Measurements from ENCODE around the gene SLC26A5.
A peak's percentile ranks its signal among the peaks of the same experiment; 100 is the strongest.
"Not testable (repeated sequence)": the region's sequence is repeated elsewhere in the genome, so short reads cannot be mapped to it uniquely, and the experiment has no call there.

The SLC26A5 gene, protein sequence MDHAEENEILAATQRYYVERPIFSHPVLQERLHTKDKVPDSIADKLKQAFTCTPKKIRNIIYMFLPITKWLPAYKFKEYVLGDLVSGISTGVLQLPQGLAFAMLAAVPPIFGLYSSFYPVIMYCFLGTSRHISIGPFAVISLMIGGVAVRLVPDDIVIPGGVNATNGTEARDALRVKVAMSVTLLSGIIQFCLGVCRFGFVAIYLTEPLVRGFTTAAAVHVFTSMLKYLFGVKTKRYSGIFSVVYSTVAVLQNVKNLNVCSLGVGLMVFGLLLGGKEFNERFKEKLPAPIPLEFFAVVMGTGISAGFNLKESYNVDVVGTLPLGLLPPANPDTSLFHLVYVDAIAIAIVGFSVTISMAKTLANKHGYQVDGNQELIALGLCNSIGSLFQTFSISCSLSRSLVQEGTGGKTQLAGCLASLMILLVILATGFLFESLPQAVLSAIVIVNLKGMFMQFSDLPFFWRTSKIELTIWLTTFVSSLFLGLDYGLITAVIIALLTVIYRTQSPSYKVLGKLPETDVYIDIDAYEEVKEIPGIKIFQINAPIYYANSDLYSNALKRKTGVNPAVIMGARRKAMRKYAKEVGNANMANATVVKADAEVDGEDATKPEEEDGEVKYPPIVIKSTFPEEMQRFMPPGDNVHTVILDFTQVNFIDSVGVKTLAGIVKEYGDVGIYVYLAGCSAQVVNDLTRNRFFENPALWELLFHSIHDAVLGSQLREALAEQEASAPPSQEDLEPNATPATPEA

DNA sequence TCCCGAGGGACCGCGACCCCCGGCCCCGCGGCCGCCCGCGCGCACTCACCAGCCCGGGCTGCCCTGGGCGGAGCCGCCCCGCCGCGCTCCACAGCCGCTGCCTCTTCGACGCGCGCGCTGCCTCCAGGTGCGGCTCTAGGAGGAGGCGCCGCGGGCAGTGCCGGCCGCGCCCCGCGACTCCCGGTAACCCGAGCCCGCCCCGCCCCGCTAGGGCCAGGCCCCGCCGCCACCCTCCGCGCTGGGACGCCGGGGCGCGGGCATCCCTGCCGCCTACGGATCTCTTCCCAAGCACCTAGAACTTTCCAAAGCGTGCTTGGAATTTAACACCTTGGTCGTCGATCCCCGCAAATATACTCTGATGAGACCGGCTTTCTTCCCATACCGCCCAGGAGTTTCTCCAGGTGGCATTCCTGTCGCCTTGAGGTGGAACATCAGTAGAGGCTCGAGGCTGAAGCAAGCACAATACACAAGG is at the start of gene SLC26A5:
Gene SLC26A5 (minus strand): TSS at position 159 of the 472 bp plus-strand sequence. CDS start 24,693 bp downstream, outside the sequence.
- DNase-seq (ENCODE audit: insufficient read length, low spot score) (no peak), FAIRE-seq (no peak)

DNA sequence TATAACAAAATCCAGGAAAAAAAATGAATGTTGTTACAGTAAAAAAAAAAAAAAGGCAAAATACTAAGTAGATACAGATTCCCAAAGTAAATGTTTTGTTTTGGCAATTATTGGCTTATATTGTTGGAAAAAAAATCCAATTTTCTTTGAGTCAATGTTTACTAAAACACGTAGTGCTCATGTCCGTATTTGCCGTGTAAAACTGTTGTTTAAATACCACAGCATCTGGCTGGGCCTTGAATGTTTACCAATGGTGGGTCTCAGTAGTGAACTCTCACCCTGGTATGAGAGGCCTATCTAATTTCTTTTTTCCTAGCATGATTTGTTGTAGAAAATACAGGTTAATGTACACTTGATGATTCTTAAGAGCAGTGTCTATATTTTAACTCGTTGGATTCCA is 41.4 kb upstream of the SLC26A5 start:
- DNase-seq (ENCODE audit: insufficient read length, low spot score) (no peak), FAIRE-seq (no peak)

DNA sequence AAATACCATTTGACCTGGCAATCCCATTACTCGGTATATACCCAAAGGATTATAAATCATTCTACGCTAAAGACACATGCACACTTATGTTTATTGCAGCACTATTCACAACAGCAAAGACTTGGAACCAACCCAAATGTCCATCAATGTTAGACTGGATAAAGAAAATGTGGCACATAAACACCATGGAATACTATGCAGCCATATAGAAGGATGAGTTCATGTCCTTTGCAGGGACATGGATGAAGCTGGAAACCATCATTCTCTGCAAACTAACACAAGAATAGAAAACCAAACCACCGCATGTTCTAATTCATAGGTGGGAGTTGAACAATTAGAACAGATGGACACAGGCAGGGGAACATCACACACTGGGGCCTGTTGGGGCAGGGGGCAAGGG is 40.9 kb upstream of the SLC26A5 start:
- not testable (repeated sequence) for FAIRE-seq; DNase-seq (ENCODE audit: insufficient read length, low spot score)

DNA sequence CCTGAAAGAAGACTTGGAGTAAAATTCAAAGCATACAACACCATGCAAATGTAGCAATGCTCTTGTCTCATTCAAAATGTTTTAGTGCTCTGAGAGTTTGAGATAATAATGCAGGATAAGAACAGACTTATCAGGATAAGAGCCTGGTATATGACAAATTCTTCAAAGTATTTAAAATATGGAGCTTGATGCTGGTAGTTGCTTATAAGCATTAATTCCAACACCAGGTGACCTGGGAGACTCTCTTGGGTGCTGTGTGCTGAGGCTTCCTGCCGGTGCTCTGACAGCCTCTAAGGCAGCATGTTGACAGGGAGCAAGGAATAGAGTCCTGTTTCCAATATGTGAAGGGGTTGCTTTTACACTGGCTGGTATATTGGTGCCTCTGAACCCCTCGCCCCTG is 34.8 kb upstream of the SLC26A5 start:
- DNase-seq (ENCODE audit: insufficient read length, low spot score), result no peak
- FAIRE-seq, result no peak

DNA sequence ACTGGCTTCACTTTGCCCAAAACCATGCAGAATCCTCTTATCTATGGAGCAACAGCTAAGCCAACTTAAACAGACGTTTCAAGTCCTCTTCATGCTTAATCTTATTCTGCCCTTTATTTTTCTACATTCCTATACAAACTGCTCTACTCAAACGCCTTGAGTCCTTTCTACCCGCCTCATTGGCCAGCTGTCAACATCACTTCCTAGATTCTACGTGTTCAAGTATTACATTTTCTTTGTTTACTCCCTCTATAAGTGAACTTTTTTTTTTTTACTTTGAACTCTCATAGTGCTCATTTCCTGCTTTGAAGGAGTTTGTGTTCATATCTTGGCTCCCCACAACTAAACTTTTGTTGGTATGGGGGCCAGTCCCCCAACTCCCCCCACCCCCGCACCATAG is 28.9 kb upstream of the SLC26A5 start:
- no peak for DNase-seq (ENCODE audit: insufficient read length, low spot score)
- FAIRE-seq, result no peak

DNA sequence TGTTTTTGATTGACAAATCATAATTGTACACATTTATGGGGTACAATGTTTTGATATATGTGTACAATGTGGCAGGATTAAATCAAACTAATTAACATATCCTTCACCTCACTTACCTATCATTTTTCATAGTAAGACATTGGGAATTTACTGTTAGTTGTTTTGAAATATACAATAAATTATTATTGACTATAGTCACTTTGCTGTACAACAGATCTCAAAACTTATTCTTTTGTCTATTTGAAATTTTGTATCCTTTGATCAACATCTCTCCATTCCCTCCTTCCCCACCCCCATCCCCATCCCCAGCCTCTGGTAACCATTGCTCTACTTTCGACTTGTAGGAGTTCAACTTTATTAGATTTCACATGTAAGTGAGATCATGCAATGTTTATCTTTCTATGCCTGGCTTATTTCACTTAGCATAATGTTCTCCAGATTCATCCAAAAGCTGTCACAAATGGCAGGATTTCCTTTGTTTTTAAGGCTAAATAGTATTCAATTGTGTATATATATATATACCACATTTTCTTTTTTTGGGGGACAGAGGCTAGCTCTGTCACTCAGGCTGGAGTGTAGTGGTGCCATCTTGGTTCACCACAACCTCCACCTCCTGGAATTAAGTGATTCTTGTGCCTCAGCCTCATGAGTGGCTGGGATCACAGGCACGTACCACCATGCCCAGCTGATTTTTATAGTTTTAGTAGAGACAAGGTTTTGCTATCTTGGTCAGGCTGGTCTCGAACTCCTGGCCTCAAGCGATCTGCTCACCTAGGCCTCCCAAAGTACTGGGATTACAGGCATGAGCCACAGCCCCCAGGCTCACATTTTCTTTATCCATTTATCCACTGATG is 23.3 kb upstream of the SLC26A5 start:
- DNase-seq (ENCODE audit: insufficient read length, low spot score) (no peak), FAIRE-seq (no peak)

DNA sequence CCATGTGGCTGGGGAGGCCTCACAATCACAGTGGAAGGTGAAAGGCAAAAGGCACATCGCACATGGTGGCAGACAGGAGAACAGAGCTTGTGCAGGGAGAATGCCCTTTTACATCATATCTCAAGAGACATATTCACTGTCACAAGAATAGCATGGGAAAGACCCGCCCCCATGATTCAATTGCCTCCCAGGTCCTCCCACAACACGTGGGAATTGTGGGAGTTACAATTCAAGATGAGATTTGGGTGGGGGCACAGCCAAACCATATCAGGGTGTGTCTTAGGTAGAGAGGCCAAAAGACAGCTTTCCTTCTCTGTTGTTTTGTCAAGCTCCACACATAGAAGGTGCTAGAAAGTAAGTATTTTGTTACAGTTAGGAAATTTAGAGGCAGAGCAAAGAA is 20.8 kb upstream of the SLC26A5 start:
- no peak for FAIRE-seq
- DNase-seq (ENCODE audit: insufficient read length, low spot score), result no peak

DNA sequence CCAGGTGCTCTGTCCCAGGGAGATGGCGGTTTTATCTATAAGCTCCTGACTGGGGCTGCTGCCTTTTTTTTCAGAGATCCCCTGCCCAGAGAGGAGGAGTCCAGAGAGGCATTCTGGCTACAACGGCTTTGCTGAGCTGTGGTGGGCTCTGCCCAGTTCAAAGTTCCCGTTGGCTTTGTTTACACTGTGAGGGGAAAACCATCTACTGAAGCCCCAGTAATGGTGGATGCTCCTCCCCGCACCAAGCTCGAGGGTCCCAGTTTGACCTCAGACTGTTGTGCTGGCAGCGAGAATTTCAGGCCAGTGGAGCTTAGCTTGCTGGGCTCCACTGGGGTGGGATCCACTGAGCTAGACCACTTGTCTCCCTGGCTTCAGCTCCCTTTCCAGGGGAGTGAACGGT is 16.4 kb upstream of the SLC26A5 start:
- DNase-seq (ENCODE audit: insufficient read length, low spot score), result no peak
- no peak for FAIRE-seq

DNA sequence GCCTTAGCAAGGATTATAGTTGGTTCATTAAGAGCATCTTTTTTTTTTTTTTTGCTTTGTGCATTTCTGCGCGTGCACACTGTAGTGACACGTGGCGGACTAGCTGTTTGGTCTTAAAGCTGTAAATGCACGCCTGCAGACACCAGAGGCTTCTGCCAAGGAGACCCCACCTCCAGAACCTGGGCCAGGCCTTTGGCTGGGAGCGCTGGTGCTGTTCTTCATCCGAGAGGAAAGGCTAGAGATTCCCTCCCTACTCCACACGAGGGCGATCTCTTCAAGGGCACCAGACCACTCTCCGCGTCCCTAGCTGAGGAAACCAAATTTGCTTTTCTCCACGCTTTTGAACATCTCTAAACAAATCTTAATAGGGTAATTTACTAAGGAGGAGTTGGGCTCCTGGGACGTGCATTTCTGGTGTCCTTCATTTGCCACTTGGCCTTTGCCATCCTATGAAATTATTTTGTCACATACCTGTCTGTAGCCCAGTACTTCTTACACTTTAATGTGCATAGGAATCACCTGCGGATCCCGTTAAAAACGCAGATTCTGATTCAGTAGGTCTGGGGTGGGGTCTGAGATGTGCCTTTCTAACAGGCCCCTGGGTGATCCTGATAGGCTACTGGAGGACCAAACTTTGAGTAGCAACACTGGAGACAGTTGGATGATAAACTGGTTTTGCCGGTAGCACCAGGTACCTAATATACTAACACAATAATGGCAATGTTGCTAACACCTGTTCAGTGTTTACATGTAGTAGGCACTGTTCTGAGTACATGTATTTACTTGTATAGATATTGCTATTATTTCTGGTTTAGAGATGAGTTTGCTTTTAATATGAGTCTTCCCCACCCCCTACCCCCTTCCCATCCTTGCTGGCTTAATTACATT is 1.3 kb upstream of the SLC26A5 start:
- FAIRE-seq (no peak), DNase-seq (ENCODE audit: insufficient read length, low spot score) (peak; percentile 47)

DNA sequence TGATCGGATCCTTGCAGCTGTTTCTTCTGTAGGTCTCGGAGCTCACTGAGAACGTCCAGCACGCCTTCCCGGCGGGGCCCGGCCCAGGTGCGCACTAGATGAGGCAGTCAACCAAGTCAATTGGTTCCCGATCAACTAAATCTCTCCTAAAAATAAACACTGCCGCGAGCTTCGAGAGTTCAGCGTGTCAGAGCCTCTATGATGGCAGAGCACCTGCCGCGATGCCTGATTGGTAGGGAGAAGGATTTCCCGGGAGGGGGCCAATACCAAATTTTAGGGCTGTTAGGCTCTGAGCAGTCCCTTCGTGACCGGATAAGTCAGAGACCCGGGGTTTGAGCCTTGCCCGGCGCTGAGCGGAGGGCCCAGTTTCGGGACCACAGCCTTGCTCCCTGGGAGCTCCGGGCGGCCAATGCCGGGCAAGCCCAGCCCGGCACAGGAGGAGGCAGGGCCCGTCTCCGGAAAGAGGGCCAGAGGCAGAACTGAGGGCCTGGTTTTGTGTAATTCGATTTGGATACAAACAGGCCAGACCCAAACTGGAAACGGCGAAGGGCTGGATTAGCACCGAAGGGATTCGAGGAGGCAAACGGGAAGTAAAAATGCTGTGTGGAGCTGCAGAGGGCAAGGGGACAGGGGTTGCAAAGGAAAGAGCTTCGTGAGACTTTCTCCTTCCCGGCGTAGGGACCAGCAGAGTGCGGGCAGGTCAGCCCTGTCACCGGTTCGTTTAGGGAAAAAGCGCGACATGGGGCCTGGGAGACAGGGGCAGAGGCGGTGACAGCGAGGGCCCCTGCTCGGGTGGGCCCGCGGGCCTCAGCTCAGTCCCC is 569 bp downstream of the SLC26A5 start:
- no peak for DNase-seq (ENCODE audit: insufficient read length, low spot score)
- FAIRE-seq, result no peak

DNA sequence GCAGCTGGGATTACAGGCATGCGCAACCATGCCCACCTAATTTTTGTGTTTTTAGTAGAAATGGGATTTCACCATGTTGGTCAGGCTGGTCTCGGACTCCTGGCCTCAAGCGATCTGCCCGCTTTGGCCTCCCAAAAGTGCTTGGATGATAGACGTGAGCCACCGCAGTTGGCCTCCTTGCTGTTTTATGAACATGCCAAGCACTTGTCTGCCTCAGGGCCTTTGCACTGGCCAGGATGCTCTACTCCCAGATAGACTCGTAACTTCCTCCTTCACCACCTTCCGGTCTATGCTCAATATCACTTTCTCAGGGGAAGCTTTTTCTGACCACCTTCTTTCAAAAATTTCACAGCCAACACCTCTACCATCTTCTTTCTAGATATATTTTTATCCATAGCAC is 6.3 kb downstream of the SLC26A5 start:
- DNase-seq (ENCODE audit: insufficient read length, low spot score), result no peak
- FAIRE-seq, result no peak

DNA sequence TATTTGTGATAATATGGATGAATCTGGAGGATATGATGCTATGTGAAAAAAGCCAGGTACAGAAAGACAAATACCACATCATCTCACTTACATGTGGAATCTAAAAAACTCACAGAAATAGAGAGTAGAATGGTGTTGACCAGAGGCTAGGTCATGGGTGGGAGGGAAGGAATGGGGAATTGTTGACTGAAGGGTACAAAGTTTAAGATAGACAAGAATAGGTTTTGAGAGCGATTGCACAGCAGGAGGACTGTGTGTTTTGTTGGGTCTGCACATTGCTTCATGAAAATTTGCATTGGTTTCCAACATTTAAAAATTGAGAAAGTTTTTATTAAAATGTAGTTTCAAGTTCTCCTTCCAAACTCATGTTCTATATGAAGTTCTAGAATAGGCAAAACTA is 8.4 kb downstream of the SLC26A5 start:
- FAIRE-seq (no peak), DNase-seq (ENCODE audit: insufficient read length, low spot score) (no peak)

DNA sequence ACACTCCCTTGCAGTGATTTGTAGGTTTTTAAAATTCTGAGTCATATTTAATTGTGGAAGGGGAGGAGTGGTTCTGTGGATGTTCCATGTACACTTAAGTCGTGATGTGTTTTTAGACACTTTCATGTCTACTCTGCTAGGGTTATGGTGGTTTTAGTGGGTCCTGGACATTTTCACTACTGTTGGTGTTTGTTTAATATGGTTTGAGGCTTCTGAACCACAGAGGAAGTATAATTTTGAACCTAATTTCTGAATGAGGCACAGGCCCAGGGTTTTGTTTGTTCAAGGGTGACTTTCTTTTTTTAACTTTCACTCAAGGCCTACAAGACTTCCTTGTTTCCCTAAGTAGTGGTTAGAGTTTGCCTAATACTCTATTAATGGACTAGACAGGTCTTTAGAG is 13.3 kb downstream of the SLC26A5 start:
- FAIRE-seq, result no peak
- no peak for DNase-seq (ENCODE audit: insufficient read length, low spot score)

DNA sequence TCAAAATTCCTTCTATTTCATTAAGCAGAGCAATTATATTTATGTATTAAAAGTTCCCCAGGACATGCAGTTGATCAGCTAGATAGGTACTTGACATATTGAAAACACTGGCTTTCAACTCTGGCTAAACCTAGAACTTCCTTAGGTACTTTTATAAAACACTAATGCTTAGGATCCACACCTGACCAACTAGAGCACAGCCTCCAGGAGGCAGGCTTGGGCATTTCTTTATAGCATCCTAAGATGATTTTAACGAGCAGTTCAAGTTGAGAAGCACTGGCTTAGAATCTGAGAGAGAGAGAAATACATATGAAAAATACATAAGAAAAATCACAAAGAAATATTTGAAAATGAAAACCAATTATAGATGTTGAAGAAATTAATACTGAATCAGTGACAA is 20.8 kb downstream of the SLC26A5 start:
- DNase-seq (ENCODE audit: insufficient read length, low spot score) (no peak), FAIRE-seq (no peak)

DNA sequence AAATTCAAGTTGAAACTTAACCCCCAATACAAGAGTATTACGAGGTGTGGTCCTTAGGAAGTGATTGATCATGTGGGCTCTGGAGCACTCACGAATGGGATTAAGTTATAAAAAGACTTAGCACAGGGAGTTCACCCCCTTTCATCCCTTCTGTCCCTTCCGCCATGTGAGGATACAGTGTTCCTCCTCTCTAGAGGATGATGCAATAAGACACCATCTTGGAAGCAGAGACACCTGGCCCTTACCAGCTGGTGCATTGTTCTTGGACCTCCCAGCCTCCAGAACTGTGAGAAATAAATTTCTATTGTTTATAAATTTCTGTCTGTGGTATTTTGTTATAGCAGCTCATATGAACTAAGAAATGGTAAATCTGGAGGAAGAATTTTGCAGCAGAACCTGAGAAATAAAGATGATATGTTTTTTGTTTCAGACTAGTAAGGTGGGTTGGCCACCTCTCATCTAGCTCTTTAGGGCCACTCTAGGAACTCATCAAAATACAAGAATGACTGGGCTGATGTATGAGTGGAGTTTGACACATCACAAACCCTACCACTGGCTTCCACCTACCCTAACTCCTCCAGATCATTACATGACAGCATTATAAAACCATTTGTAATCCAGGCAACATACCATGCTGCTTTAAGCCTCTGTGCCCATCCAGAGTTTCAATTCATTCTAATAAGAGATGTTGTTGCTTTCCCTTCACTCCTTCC is 22.4 kb downstream of the SLC26A5 start:
- FAIRE-seq, result no peak
- DNase-seq (ENCODE audit: insufficient read length, low spot score), result no peak

DNA sequence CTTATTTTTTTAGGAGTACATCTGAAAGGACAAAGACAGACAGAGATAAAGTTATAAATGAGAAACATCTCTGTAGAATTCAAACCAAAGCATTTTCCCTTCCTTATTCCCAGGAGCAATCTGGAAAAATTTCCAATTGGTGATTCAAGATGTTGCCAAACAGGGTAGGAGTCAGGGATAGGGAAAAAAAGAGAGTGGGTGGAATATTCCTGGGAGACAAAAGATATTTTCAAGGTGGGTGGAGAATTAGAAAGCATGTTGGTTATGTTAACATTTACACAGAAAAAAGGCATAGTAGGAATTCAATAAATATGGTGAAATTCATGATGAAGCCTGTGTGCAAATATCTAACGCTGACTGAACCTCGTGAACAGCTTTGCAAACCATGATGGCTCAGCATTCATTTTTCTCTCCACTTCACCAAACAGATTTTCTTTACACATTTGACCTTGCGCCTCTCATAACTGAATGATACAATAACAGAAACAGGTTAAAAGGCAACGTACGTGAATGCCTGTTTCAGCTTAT is 25.1 kb downstream of the SLC26A5 start:
- no peak for DNase-seq (ENCODE audit: insufficient read length, low spot score)

DNA sequence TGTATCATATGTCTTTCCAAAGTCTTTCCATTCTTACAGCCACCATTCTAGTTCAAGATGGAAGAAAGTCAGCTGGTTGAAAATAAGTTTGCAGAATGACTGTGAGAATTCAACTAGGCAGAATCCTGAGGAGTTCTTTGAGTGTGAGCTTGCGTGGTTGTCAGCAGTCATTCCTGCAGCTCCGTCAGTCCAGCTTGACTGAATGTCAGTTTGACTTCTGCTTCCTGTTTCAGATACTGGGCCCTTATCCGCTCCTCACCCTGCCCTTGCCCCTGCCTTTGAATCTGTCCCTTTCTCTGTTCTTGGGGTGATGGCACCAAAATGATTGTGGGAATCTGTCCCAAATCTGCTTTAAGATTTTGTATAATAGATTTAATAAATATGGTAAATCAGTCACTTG is 27.8 kb downstream of the SLC26A5 start:
- no peak for FAIRE-seq
- DNase-seq (ENCODE audit: insufficient read length, low spot score), result no peak

More for the DNA sequence above, 25.1 kb downstream of the SLC26A5 start:
- no peak for FAIRE-seq

DNA sequence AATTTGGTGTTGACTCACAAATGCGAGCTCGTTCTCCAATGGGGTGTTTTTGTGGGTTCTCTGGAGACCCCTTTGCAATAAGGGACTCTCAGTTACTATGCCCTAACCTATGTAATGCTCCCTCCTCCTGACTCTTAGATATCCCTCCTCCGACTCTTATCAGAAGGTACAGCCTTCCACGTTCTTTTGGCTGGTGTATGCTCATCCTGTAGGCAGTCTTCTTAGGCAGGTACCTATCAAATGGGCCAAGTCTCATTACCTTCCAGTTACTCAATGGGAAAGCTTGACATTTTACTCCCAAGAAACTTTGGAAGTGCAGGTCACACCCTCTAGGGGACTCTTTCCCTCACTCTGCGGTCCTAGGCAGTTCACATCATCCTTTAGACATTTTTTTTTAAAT is 32.6 kb downstream of the SLC26A5 start:
- DNase-seq (ENCODE audit: insufficient read length, low spot score) (no peak), FAIRE-seq (no peak)

All from HTR-8/SVneo (cell line).